ENCODE data around the gene ERMARD.

DNA sequence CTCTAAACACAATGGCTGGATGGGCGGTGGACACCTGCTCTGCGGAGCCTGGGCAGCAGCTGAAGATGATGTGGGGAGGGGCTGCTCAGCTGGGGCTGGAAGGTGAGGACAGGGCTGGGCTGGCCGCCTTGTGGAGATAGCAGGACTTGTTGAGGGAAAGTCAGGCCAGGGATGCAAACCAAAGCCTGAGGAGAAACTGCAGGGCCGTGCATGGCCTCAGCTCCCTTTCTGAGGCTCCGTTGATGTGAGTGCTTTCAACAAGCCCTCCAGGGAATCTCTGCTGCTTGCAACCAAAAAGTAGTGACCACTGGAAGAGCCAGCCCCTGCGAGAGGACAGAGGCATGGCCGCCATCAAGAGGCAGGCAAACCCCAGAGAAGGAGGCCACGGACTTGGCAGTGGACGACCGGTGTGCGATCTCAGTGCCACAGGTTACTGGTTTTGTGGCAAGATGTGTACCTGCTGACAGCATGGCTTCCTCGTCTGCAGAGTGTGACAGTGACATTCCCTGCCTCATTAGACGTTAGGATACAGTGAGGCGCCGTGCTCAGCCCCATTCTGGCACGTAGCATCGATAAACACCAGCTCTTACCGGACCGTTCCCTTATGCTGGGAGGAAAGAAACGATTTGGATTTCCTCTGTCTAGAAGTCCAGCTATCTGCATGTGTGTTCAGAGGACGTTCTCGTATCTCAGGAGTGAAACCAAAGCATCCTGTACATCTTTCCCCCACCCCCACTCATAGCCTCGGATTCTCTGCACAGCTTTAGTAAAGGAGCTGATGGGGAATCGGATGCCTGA, 37.9 kb downstream of the ERMARD start:
- TF ChIP-seq, protein P1, sequence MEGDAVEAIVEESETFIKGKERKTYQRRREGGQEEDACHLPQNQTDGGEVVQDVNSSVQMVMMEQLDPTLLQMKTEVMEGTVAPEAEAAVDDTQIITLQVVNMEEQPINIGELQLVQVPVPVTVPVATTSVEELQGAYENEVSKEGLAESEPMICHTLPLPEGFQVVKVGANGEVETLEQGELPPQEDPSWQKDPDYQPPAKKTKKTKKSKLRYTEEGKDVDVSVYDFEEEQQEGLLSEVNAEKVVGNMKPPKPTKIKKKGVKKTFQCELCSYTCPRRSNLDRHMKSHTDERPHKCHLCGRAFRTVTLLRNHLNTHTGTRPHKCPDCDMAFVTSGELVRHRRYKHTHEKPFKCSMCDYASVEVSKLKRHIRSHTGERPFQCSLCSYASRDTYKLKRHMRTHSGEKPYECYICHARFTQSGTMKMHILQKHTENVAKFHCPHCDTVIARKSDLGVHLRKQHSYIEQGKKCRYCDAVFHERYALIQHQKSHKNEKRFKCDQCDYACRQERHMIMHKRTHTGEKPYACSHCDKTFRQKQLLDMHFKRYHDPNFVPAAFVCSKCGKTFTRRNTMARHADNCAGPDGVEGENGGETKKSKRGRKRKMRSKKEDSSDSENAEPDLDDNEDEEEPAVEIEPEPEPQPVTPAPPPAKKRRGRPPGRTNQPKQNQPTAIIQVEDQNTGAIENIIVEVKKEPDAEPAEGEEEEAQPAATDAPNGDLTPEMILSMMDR (IDR thresholded peaks at IDR 0.05; ENCODE audit: insufficient read depth, low read length), result no peak
- TF ChIP-seq POLR2AphosphoS5 (IDR thresholded peaks at IDR 0.05; ENCODE audit: low read depth) (no peak), SPI1 (IDR thresholded peaks at IDR 0.05; ENCODE audit: borderline replicate concordance, low read depth) (no peak), GABPA (IDR thresholded peaks at IDR 0.05; ENCODE audit: low read depth) (no peak)
- TF ChIP-seq, protein P2, sequence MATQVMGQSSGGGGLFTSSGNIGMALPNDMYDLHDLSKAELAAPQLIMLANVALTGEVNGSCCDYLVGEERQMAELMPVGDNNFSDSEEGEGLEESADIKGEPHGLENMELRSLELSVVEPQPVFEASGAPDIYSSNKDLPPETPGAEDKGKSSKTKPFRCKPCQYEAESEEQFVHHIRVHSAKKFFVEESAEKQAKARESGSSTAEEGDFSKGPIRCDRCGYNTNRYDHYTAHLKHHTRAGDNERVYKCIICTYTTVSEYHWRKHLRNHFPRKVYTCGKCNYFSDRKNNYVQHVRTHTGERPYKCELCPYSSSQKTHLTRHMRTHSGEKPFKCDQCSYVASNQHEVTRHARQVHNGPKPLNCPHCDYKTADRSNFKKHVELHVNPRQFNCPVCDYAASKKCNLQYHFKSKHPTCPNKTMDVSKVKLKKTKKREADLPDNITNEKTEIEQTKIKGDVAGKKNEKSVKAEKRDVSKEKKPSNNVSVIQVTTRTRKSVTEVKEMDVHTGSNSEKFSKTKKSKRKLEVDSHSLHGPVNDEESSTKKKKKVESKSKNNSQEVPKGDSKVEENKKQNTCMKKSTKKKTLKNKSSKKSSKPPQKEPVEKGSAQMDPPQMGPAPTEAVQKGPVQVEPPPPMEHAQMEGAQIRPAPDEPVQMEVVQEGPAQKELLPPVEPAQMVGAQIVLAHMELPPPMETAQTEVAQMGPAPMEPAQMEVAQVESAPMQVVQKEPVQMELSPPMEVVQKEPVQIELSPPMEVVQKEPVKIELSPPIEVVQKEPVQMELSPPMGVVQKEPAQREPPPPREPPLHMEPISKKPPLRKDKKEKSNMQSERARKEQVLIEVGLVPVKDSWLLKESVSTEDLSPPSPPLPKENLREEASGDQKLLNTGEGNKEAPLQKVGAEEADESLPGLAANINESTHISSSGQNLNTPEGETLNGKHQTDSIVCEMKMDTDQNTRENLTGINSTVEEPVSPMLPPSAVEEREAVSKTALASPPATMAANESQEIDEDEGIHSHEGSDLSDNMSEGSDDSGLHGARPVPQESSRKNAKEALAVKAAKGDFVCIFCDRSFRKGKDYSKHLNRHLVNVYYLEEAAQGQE (IDR thresholded peaks at IDR 0.05; ENCODE audit: insufficient replicate concordance, low read depth), result no peak
